ENCODE measurements around the gene KANSL1. TPM values are rescaled to one million over a fixed set of nuclear protein-coding genes. Genes with fewer than 3 reads are reported as not detected.
"Not testable (repeated sequence)": the region's sequence is repeated elsewhere in the genome, so short reads cannot be mapped to it uniquely, and the experiment has no call there.

KANSL1 gene
- total and polyA plus RNA-seq, 2 of the 4 experiments (the other 2 are of a cell fraction), result 19.1 to 49.6 TPM

GRCh38 chr17:46231359-46231758, 38.1 kb upstream of the KANSL1 start:
- H3K4me3 ChIP-seq (ENCODE audit: insufficient read depth, low read depth, low read length); H3K4me2 ChIP-seq (ENCODE audit: low read depth, low read length); H4K8ac ChIP-seq (ENCODE audit: low read depth in 2 of 2, low read length in 2 of 2); BruUV-seq (replicated peaks); H3K4ac ChIP-seq (ENCODE audit: low read depth, low read length); H3K79me1 ChIP-seq (ENCODE audit: low read depth in 1 of 2, low read length in 2 of 2); H3K36me3 ChIP-seq (ENCODE audit: control insufficient read depth, insufficient read depth, low read length); H3K23ac ChIP-seq (ENCODE audit: low read depth, low read length); H3K9me1 ChIP-seq (ENCODE audit: insufficient read depth, low read length); H4K5ac ChIP-seq (ENCODE audit: low read depth, low read length); DNase-seq; H2AK5ac ChIP-seq (ENCODE audit: low read depth, low read length); H3K27ac ChIP-seq (ENCODE audit: insufficient read depth, low read length); in situ Hi-C loops (cut with MboI; ENCODE audit: low sequenced_read_pairs); CTCF ChIA-PET; POLR2A ChIA-PET (ENCODE audit: unreplicated experiment); H4K91ac ChIP-seq (ENCODE audit: insufficient read depth, low read depth, low read length); H3K18ac ChIP-seq (ENCODE audit: low read depth, low read length); H2BK5ac ChIP-seq (ENCODE audit: low read depth, low read length, poor library complexity, severe bottlenecking); H3K27me3 ChIP-seq (ENCODE audit: control insufficient read depth, insufficient read depth, low read length); H2BK120ac ChIP-seq (ENCODE audit: low read depth, low read length); H2AK9ac ChIP-seq (replicated peaks; ENCODE audit: low read depth, low read length, poor library complexity); H2BK20ac ChIP-seq (ENCODE audit: low read depth, low read length); H2BK15ac ChIP-seq (ENCODE audit: low read depth, low read length); dilution Hi-C loops (cut with HindIII; ENCODE audit: low sequenced_read_pairs, unreplicated experiment); intact Hi-C loops (cut with micrococcal nuclease); H3K14ac ChIP-seq (replicated peaks; ENCODE audit: low read depth, low read length); H3K9me3 ChIP-seq (ENCODE audit: control insufficient read depth, insufficient read depth, low read length); ATAC-seq (ENCODE audit: low read depth); H4K20me1 ChIP-seq (ENCODE audit: insufficient read depth, low read length); H2AFZ ChIP-seq (replicated peaks; ENCODE audit: low read length, poor library complexity); H3K9ac ChIP-seq (ENCODE audit: low read depth, low read length); H3K56ac ChIP-seq (ENCODE audit: extremely low read depth, insufficient read depth, low read length); H3K4me1 ChIP-seq (ENCODE audit: control insufficient read depth, insufficient read depth, low read length): not testable (repeated sequence)
- no CpG with 5 or more reads among the region's 8 CpGs for WGBS, 2 experiments (ENCODE audit: extremely low coverage in 2 of 2, insufficient read length in 1 of 2)

Data from IMR-90 (cell line).